Measurements from ENCODE around the gene GAGE12G.
"Not testable (repeated sequence)": the region's sequence is repeated elsewhere in the genome, so short reads cannot be mapped to it uniquely, and the experiment has no call there.

GRCh38 chrX:49570100-49570499 lies at the start of gene GAGE12G:
- TF ChIP-seq EZH2phosphoT487 (IDR thresholded peaks at IDR 0.05; ENCODE audit: insufficient read depth, low read depth); EZH2 (IDR thresholded peaks at IDR 0.05; ENCODE audit: insufficient read depth, poor library complexity, severe bottlenecking): not testable (repeated sequence)

Data from GM23248 (cell line).